Smooth muscle cell of trachea (primary cell): ENCODE measurements around the gene OR5AN1. TPM values are rescaled to one million over a fixed set of nuclear protein-coding genes. Genes with fewer than 3 reads are reported as not detected.

Source experiments
- total RNA-seq: library from RNA; depleted of rRNA; stranded (reverse); fragments of >200 nt; gene quantifications from 2 replicates; pipeline ENCODE4 v1.2.1, GENCODE V29; 2014

The OR5AN1 gene
- not detected in 2 replicates for total RNA-seq

GRCh38 chr11:59358595-59358994 lies at the start of gene OR5AN1:
OR5AN1 (plus strand) TSS chr11:59358895; CDS start chr11:59364459, 5,564 bp downstream.

Other genes starting within 250 kb of the OR5AN1 start
- gene FAM111A, start 216.0 kb upstream of the OR5AN1 start, total RNA-seq: 36.1 and 62.7 TPM in 2 replicates
- gene DTX4, start 186.8 kb upstream of the OR5AN1 start, total RNA-seq: 4.4 and 9.3 TPM in 2 replicates
- gene MPEG1, start 146.0 kb upstream of the OR5AN1 start, total RNA-seq: not detected in 2 replicates
- not detected in 2 replicates for gene OR5A2, start 67.5 kb downstream of the OR5AN1 start, total RNA-seq
- gene OR5A1, start 77.6 kb downstream of the OR5AN1 start, total RNA-seq: not detected in 2 replicates
- gene OR4D6, start 98.1 kb downstream of the OR5AN1 start, total RNA-seq: not detected in 2 replicates
- gene OR4D10, start 114.4 kb downstream of the OR5AN1 start, total RNA-seq: not detected in 2 replicates
- not detected in 2 replicates for gene OR4D11, start 144.7 kb downstream of the OR5AN1 start, total RNA-seq
- gene OR4D9, start 152.6 kb downstream of the OR5AN1 start, total RNA-seq: not detected in 2 replicates